DMS53 (cell line): ENCODE measurements around the gene EXOSC1.
A peak's percentile ranks its signal among the peaks of the same experiment; 100 is the strongest.
"Not testable (repeated sequence)": the region's sequence is repeated elsewhere in the genome, so short reads cannot be mapped to it uniquely, and the experiment has no call there.

Source experiments
- DNase-seq: peaks from one replicate; lab custom pipeline; 2025; lab: John Stamatoyannopoulos, UW

The EXOSC1 gene

GRCh38 chr10:97445722-97446639 lies at the start of gene EXOSC1, which contains the start of gene ZDHHC16:
TSS of gene EXOSC1 (minus strand) at chr10:97446006. CDS start at chr10:97445985, 21 bp downstream.
TSS of gene ZDHHC16 (plus strand) at chr10:97446175. CDS start at chr10:97451676, 5,501 bp downstream.
- peak; percentile 99 for DNase-seq

- no peak for DNase-seq
Measured at GRCh38 chr10:97494863-97495506, 49.2 kb upstream of the EXOSC1 start.

- DNase-seq = no peak
Measured at GRCh38 chr10:97494151-97494550, 48.3 kb upstream of the EXOSC1 start.

- DNase-seq = no peak
Measured at GRCh38 chr10:97490592-97490991, 44.8 kb upstream of the EXOSC1 start.

- DNase-seq = no peak
Measured at GRCh38 chr10:97485647-97486281, 40.0 kb upstream of the EXOSC1 start.

GRCh38 chr10:97483921-97484320 lies 38.1 kb upstream of the EXOSC1 start:
- no peak for DNase-seq

- DNase-seq = no peak
Measured at GRCh38 chr10:97483506-97483905, 37.7 kb upstream of the EXOSC1 start.

GRCh38 chr10:97482381-97482780 lies 36.6 kb upstream of the EXOSC1 start:
- no peak for DNase-seq

- DNase-seq = no peak
Measured at GRCh38 chr10:97481071-97481470, 35.3 kb upstream of the EXOSC1 start.

GRCh38 chr10:97479939-97480338 lies 34.1 kb upstream of the EXOSC1 start:
- DNase-seq = no peak

GRCh38 chr10:97479410-97479809 lies 33.6 kb upstream of the EXOSC1 start:
- not testable (repeated sequence) for DNase-seq

- DNase-seq = no peak
Measured at GRCh38 chr10:97475936-97476594, 30.3 kb upstream of the EXOSC1 start.

GRCh38 chr10:97474918-97475317 lies 29.1 kb upstream of the EXOSC1 start:
- no peak for DNase-seq

GRCh38 chr10:97468781-97469180 lies 23.0 kb upstream of the EXOSC1 start:
- DNase-seq = not testable (repeated sequence)

- peak; percentile 96 for DNase-seq
Measured at GRCh38 chr10:97468162-97468561, 22.4 kb upstream of the EXOSC1 start.

- DNase-seq = peak; percentile 48
Measured at GRCh38 chr10:97466755-97467154, 20.9 kb upstream of the EXOSC1 start.

- no peak for DNase-seq
Measured at GRCh38 chr10:97465982-97466381, 20.2 kb upstream of the EXOSC1 start.

- DNase-seq = no peak
Measured at GRCh38 chr10:97464226-97464625, 18.4 kb upstream of the EXOSC1 start.

GRCh38 chr10:97463363-97464132 lies 17.7 kb upstream of the EXOSC1 start:
- peak; percentile 97 for DNase-seq

- no peak for DNase-seq
Measured at GRCh38 chr10:97462309-97462708, 16.5 kb upstream of the EXOSC1 start.

- DNase-seq = no peak
Measured at GRCh38 chr10:97459933-97460332, 14.1 kb upstream of the EXOSC1 start.
